GM18508 (cell line): ENCODE results near the gene PLA2G6.

Experiments
- ATAC-seq: cut with Tn5 transposase; IDR thresholded peaks from one replicate; pipeline ENCODE4 v1.9.1; 2021; ENCODE audit warnings: moderate number of reproducible peaks; ENCODE audit not compliant: insufficient read depth, unreplicated experiment

PLA2G6 gene

GRCh38 chr22:38075105-38075825, 106.4 kb downstream of the PLA2G6 start:
- ATAC-seq = no peak

GRCh38 chr22:38074181-38075104, 107.2 kb downstream of the PLA2G6 start:
- ATAC-seq = no peak

- ATAC-seq = no peak
These were observed 108.2 kb downstream of the PLA2G6 start for GRCh38 chr22:38073150-38074130.

GRCh38 chr22:38072322-38073149, 109.1 kb downstream of the PLA2G6 start:
- ATAC-seq = no peak

GRCh38 chr22:38071421-38072321, 110.0 kb downstream of the PLA2G6 start:
- ATAC-seq = no peak

- no peak for ATAC-seq
These were observed 111.2 kb downstream of the PLA2G6 start for GRCh38 chr22:38070250-38070921.

- no peak for ATAC-seq
These were observed 112.0 kb downstream of the PLA2G6 start for GRCh38 chr22:38069372-38070249.

GRCh38 chr22:38068641-38069371, 112.8 kb downstream of the PLA2G6 start:
- no peak for ATAC-seq

- ATAC-seq = no peak
These were observed 113.8 kb downstream of the PLA2G6 start for GRCh38 chr22:38067761-38068360.

- no peak for ATAC-seq
These were observed 114.6 kb downstream of the PLA2G6 start for GRCh38 chr22:38067028-38067415.

GRCh38 chr22:38066381-38067027, 115.1 kb downstream of the PLA2G6 start:
- no peak for ATAC-seq

- no peak for ATAC-seq
These were observed 116.1 kb downstream of the PLA2G6 start for GRCh38 chr22:38065539-38065938.

GRCh38 chr22:38062791-38063190, 118.8 kb downstream of the PLA2G6 start:
- no peak for ATAC-seq
